ENCODE measurements around the gene WDR6.

DNA sequence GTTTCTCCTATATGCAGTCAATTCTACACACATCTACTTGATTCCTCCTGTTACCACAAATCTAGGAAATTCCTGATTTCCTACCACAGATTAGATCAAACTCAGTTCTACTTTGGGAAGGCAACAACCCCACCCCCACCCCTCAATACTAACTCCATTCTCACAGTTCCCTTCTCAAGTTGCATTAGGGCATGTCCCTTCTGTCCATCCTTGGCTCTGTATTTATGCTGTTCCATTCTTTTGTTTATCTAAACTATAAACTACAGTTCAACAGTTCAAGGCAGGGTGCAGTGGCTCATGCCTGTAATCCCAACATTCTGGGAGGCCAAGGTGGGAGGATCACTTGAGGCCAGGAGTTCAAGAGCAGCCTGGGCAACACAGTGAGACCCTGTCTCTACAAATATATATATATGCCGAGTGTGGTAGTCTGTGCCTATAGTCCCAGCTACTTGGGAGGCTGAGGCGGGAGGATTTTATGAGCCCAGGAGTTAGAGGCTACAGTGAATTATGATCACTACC, 47.2 kb downstream of the WDR6 start:
- no peak for TF ChIP-seq POLR2A (IDR thresholded peaks at IDR 0.05; ENCODE audit: low read depth, low read length)
- TF ChIP-seq POLR2AphosphoS5 (IDR thresholded peaks at IDR 0.05; ENCODE audit: low read depth, low read length) = no peak
- TF ChIP-seq SPI1 (IDR thresholded peaks at IDR 0.05; ENCODE audit: low read depth, low read length) = no peak
